Esophagus squamous epithelium (tissue), 5 donors: ENCODE results near the gene JUND. TPM values are rescaled to one million over a fixed set of nuclear protein-coding genes. Genes with fewer than 3 reads are reported as not detected.
"Not testable (repeated sequence)": the region's sequence is repeated elsewhere in the genome, so short reads cannot be mapped to it uniquely, and the experiment has no call there.

Source experiments
- DNase-seq: peaks from one replicate; lab custom pipeline; 2025; lab: John Stamatoyannopoulos, UW
- H3K27ac ChIP-seq, 4 donors: fragments of 200-600 bp; sonication (generic); one replicate each; pipeline ENCODE4 v1.5.1; 2016 to 2019; ENCODE audit warnings: mild to moderate bottlenecking in 1 of 4
- H3K27me3 ChIP-seq, 4 donors: fragments of 200-600 bp; sonication (generic); 1 replicate in 3 of 4; 2 replicates in 1 of 4; pipeline versions ENCODE4 v1.5.1 to v1.6.0; 2017 to 2021; ENCODE audit warnings: antibody characterized with exemption in 1 of 4
- H3K36me3 ChIP-seq, 3 donors: fragments of 200-600 bp; sonication (generic); one replicate each; pipeline ENCODE4 v1.5.1; 2016 to 2019
- H3K4me1 ChIP-seq, 3 donors: fragments of 200-600 bp; sonication (generic); one replicate each; pipeline ENCODE4 v1.5.1; 2017 to 2019
- H3K4me3 ChIP-seq, 4 donors: fragments of 200-600 bp; sonication (generic); 1 replicate in 3 of 4; 2 replicates in 1 of 4; pipeline ENCODE4 v1.5.1; 2016 to 2019; ENCODE audit warnings: mild to moderate bottlenecking in 2 of 4, moderate library complexity in 1 of 4
- H3K9me3 ChIP-seq, 3 donors: fragments of 200-600 bp; sonication (generic); one replicate each; pipeline ENCODE4 v1.5.1; 2016 to 2019
- CTCF ChIP-seq, 6 experiments: fragments of 450-650 bp in 4 of 6; fragments of 200-600 bp in 2 of 6; sonication (generic) in 2 of 6; IDR thresholded peaks; one replicate each; pipeline ENCODE4 v1.5.1; 2016 to 2019; ENCODE audit warnings: antibody characterized with exemption in 6 of 6, mild to moderate bottlenecking in 4 of 6, moderate library complexity in 4 of 6
- POLR2A ChIP-seq, 4 donors: fragments of 450-650 bp; IDR thresholded peaks; one replicate each; pipeline ENCODE4 v1.6.1; 2017; ENCODE audit warnings: antibody characterized with exemption in 4 of 4, mild to moderate bottlenecking in 4 of 4, moderate library complexity in 3 of 4
- WGBS, 2 donors: methylation state at CpG; one replicate each; pipeline ENCODE4 v1.1.5; 2018; 5-methylcytosine and 5-hydroxymethylcytosine counted together
- intact Hi-C: fragments of 100-400 bp; cut with DNase I; formaldehyde crosslinking; loops from one replicate; pipeline ENCODE4 v1.15.0; 2022
- total RNA-seq, 4 donors: library from RNA; depleted of rRNA; stranded (reverse); fragments of >200 nt; gene quantifications; one replicate each; pipeline ENCODE4 v1.1.0, GENCODE V29; 2016
- donor health status: DM: yes; HTN: yes; CAD: no.

JUND gene
- total RNA-seq, 4 donors from 2014 or later: 71.7 to 192 (median 166) TPM

GRCh38 chr19:18326772-18327171, 45.4 kb upstream of the JUND start:
- intact Hi-C loops: no loop called here
- Histone ChIP-seq H3K27me3 (no peaks in the 10 kb centered on the region), H3K4me1 (peaks cover 21 to 39% (median 29%) of the 10 kb centered on the region in 3 donors), H3K9me3 (no peaks in the 10 kb centered on the region), H3K36me3 (no peaks in the 10 kb centered on the region), H3K27ac (no peak overlapping the region), H3K4me3 (no peak overlapping the region)
- WGBS, 2 donors: 80 to 90% methylated on average over 1 to 2 of the region's 5 CpGs
- DNase-seq: no peak
- TF ChIP-seq POLR2A (IDR thresholded peaks at IDR 0.05) (no peak), CTCF (IDR thresholded peaks at IDR 0.05) (no peak)

GRCh38 chr19:18324373-18324731, 42.9 kb upstream of the JUND start:
- H3K27me3 ChIP-seq, intact Hi-C loops, H3K4me3 ChIP-seq, H3K36me3 ChIP-seq, DNase-seq, H3K9me3 ChIP-seq: not testable (repeated sequence)
- peaks cover 28 to 61% (median 51%) of the 10 kb centered on the region in 3 donors for H3K4me1 ChIP-seq
- 28 to 46% methylated on average over 6 of the region's 6 CpGs for WGBS, 2 donors
- peak overlapping the region in 3 of 4 donors; percentile 88 to 97 (median 92) for H3K27ac ChIP-seq

GRCh38 chr19:18322759-18323460, 41.5 kb upstream of the JUND start, which contains the start of gene LSM4:
Gene LSM4 (minus strand): TSS chr19:18323076. CDS start chr19:18323020, 56 bp downstream.
- Histone ChIP-seq H3K36me3 (no peaks in the 10 kb centered on the region), H3K4me1 (peaks cover 35 to 62% (median 50%) of the 10 kb centered on the region in 3 donors), H3K4me3 (peak within 1 kb of the TSS; percentile 56 to 85 (median 68)), H3K9me3 (no peaks in the 10 kb centered on the region), H3K27me3 (no peaks in the 10 kb centered on the region), H3K27ac (peak within 1 kb of the TSS; percentile 88 to 97 (median 94))
- DNase-seq: peak; percentile 94
- WGBS, 2 donors: 1% methylated on average over 39 of the region's 75 CpGs
- intact Hi-C loops: loop anchor here (2.0 kb wide), 1 partner anchor 42 kb away; the partner anchor contains the start of gene JUND
- TF ChIP-seq CTCF (IDR thresholded peaks at IDR 0.05): peak in 3 of 6 experiments; percentile 13 to 49 (median 41)
- TF ChIP-seq POLR2A (IDR thresholded peaks at IDR 0.05): peak in 3 of 4 donors; percentile 4 to 94 (median 78)

GRCh38 chr19:18322318-18322758, 40.9 kb upstream of the JUND start:
- intact Hi-C loops: loop anchor here (2.0 kb wide), 1 partner anchor 42 kb away; the partner anchor contains the start of gene JUND
- DNase-seq: no peak
- peak overlapping the region; percentile 88 to 97 (median 94) for H3K27ac ChIP-seq
- H3K36me3 ChIP-seq: no peaks in the 10 kb centered on the region
- peak overlapping the region; percentile 56 to 85 (median 68) for H3K4me3 ChIP-seq
- H3K4me1 ChIP-seq: peaks cover 35 to 65% (median 50%) of the 10 kb centered on the region in 3 donors
- H3K9me3 ChIP-seq: no peaks in the 10 kb centered on the region
- no peak for TF ChIP-seq POLR2A (IDR thresholded peaks at IDR 0.05)
- no peak for TF ChIP-seq CTCF (IDR thresholded peaks at IDR 0.05)
- WGBS, 2 donors: 1 to 4% methylated on average over 6 to 7 of the region's 7 CpGs
- H3K27me3 ChIP-seq: no peaks in the 10 kb centered on the region

- intact Hi-C loops: loop anchor here (2.0 kb wide), 1 partner anchor 41 kb away; the partner anchor contains the start of gene JUND
- no peaks in the 10 kb centered on the region for H3K9me3 ChIP-seq
- peaks cover 35 to 65% (median 50%) of the 10 kb centered on the region in 3 donors for H3K4me1 ChIP-seq
- TF ChIP-seq POLR2A (IDR thresholded peaks at IDR 0.05): no peak
- no peak for TF ChIP-seq CTCF (IDR thresholded peaks at IDR 0.05)
- H3K27me3 ChIP-seq: no peaks in the 10 kb centered on the region
- peak overlapping the region; percentile 88 to 97 (median 94) for H3K27ac ChIP-seq
- DNase-seq: no peak
- no peaks in the 10 kb centered on the region for H3K36me3 ChIP-seq
- peak overlapping the region; percentile 56 to 85 (median 68) for H3K4me3 ChIP-seq
- 27% methylated on average over 9 of the region's 9 CpGs for WGBS, 2 donors
Observed at GRCh38 chr19:18321734-18322102, 40.3 kb upstream of the JUND start.
